ENCODE measurements around the gene COPS6.

Gene COPS6

DNA sequence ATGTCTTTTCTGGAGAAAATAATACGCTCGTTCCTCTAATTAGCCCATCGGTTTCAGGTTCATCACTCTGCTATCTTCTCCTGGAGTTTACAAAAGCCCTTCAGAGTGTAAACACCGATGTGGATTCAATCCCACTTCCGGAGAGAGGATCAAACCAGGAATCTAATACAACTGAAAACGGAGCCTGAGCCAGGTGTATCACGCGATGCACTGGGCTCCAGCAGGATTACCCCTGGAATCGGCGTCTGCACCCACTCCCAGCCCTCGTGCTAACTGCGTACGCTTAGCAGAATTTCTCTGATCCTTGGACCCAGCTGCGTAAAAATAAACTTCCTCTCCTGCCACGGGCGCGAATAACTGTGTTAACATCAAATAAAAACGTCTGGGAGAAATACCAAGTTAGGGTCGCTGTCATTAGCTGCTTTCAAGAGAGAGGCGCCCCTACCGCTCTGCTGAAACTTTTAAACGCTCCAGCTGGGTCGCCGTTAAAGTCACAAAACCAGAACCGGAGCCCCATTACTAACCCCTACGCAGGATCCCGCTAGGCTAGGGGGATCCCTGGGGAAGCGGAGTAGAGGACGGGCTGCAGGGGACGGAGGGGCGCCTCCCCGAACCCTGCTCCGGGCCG, 7.7 kb upstream of the COPS6 start:
- DNase-seq = no peak

DNA sequence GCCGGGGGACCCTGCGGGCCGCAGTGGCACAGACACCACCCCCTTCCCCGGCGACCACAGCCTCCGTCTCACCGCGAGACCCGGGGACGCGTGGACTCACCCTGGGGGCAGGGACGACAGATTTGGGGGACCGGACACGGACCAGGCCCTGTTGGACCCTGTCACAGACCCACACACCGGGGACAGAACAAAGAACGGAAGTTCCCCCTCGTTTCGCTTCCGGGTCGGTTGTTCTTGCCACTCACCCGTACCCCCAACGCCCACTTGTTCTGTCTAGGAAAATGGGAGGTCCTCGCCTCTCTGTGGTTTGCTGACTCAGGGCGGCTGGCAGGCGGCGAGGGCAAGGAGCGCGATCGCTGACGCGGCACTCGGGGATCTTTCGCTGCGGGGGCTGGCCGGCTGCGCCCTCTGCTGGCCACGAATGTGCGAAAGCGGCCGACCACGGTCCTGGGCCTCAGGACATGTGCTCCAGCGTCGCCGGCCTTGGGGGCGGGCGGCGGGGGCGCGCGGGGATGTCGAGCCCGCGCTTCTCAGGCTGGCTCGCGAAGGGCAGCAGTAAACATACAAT, 7.2 kb upstream of the COPS6 start, which contains the start of gene ZNF3:
ZNF3 (minus strand) TSS at position 189 of the 568 bp plus-strand sequence. CDS start 4,366 bp downstream, outside the sequence.
- peak; percentile 99 for DNase-seq

DNA sequence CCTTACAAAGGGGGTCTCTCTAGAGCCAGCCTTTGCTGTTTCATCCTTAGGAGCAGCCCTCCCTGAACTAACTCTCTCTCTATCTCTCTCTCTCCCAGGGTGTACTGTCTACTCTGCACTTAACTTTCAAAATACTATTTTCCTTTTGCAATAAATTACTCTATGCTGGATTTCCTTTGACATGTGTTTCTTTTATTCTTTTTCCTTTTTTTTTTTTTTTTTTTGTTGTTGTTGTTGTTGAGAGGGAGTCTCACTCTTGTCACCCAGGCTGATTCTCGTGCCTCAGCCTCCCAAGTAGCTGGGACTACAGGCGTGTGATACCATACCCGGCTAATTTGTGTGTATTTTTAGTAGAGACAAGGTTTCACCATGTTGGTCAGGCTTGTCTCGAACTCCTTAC, 5.8 kb upstream of the COPS6 start:
- DNase-seq = no peak

DNA sequence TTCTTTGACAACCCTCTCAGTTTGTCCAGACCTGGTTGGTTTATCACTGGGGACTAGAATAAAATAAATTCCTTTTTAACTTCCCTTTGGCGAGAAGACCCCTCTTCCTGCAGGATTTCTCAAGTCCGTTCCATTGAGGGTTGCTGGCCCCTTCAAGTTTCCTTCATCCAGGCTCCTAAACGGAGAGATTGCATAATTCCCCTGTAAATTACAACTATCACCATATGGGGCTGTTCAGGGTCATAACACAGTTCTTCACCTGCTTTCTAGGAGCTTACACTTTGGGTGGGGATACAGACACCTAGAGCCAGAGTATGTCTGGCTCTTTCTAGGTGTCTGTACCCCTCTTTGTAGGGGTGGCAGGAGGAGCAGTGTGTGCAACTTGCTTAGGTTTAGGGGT, 3.3 kb upstream of the COPS6 start:
- no peak for DNase-seq

DNA sequence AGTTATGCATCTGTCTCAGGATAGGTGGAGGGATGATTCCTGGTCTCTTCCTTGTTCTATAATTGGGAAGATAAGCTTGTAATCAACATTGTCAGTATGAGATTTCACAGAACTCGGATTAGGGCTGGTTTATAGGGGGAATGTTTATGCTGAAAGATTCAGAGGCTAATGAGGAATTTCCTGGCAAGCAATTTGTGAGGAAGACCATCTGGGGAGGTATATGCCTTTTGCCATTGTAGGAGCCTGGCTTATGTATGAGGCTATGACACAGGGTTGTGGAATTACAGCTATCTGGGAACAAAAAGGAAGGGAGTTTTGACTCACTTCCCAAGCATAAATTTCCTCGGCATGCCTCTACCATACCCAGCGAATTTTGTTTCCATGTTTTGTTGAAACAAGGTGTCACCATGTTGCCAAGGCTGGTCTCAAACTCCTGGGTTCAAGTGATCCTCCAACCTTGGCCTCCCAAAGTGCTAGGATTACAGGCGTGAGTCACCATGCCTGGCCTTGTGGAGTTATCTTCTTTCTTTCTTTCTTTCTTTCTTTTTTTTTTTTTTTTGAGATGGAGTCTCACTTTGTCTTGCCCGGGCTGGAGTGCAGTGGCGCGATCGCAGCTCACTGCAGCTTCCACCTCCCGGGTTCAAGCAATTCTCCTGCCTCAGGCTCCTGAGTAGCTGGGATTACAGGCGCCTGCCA, 1.6 kb upstream of the COPS6 start:
- DNase-seq = no peak

DNA sequence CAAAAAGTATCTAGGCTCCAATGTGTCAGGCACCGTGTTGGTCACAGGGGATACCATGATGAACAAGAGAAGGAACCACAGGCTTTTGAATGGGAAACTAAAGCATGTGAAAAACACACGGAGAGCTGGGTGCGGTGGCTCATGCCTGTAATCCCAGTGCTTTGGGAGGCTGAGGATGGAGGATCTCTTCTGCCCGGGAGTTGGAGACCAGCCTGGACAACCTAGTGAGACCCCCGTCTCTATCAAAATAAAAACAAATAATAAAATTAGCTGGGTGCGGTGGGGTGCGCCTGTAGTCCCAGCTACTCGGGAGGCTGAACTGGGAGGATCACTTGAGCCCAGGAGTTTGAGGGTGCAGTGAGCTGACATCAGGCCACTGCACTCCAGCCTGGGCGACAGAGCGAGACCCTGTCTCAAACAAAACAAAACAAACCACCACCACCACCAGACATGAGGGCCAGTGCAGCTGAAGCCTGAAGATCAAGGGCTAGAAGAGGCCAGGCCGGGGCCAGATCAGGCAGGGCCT, 611 bp upstream of the COPS6 start:
- no peak for DNase-seq

DNA sequence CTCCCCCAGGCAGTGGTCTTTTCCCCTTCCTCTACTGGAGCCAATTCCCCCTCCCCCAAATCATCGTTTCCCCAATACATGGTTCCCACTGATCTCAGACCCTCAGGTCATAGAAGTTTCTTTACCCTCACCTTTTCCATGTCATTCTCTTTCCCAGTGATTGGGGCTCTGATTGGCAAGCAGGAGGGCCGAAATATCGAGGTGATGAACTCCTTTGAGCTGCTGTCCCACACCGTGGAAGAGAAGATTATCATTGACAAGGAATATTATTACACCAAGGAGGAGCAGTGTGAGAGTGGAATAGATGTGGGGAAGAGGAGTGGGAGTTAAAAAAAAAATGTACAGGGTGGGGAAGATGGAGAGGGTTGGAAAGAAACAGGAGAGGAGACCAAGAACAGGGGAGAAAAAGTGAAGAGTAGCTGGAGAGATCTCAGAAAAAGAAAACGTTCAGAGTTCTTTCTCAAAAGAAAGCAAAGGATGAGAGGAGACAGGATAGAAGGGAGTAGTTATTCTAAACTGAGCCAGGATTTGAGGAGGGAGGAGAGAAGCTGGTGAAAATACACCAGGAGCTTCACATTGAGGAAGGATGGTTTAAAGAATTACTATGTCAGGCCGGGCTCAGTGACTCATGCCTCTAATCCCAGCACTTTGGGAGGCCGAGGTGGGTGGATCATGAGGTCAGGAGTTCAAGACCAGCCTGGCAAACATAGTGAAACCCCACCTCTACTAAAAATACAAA, 858 bp downstream of the COPS6 start:
- DNase-seq = no peak

DNA sequence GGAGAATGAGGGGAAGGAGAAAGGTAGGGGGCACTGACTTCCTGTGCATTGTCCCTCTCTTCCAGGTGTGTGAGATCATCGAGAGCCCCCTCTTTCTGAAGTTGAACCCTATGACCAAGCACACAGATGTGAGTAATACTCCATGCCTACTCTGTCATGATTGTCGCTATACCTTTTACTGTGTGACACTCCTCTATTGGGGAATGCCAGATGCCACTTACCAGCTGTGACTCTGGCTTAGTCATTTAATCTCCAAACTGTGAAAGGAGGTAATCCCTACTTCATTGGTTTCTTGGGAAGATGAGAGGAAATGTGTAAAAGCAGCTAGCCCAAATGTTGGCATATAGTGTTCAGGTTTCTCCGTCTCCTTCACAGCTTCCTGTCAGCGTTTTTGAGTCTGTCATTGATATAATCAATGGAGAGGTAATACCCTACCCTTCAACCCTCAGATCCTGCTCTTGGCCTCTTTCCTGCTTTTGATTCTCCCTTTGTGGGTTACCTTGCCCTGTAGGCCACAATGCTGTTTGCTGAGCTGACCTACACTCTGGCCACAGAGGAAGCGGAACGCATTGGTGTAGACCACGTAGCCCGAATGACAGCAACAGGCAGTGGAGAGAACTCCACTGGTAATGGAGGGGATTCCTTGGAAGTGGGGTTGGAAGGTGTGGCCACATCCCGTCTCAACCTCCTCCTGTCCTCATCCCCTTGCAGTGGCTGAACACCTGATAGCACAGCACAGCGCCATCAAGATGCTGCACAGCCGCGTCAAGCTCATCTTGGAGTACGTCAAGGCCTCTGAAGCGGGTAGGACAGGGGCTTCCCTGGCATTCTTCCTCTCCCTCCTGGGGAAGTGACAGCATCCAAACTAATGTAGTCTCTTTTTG, 2.0 kb downstream of the COPS6 start:
- DNase-seq = no peak

DNA sequence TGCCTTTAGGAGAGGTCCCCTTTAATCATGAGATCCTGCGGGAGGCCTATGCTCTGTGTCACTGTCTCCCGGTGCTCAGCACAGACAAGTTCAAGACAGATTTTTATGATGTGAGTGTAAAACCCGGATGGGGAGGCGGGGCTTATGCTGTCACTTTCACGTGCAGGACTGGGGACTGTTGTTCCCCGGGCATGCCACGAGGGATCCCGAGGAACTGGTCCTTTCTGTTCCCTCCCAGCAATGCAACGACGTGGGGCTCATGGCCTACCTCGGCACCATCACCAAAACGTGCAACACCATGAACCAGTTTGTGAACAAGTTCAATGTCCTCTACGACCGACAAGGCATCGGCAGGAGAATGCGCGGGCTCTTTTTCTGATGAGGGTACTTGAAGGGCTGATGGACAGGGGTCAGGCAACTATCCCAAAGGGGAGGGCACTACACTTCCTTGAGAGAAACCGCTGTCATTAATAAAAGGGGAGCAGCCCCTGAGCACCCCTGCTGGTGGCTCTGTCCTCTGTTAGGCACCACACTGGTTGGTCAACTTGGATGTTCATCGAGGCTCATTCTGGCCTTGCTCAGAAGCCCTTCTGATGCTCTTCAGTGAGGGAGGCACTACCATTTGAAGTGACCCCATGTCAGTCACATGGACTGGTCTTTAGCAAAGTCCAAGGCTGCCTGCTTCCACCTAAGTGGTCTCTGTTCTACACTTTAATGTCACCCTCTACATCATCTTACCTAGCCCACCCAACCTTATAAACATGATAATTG, 2.8 kb downstream of the COPS6 start:
- DNase-seq = no peak

DNA sequence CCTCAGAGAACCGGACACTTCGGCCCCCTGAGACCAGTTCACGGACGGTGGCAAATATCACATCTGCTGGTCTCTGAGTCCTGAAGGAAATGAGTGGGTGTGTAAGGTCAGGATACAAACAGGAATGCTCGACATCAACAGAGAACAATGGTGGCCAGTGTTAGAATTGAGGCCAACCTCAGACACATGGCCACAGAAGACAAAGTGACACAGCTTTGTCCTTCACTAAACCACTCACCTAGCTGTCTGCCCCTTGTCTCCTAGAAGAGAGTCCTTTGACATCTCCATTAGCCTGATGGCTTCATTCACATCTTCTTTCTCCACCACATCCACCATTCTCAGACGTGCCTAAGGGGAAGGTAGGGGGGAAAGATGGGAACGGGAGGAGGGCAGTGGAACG, 4.3 kb downstream of the COPS6 start:
- no peak for DNase-seq

DNA sequence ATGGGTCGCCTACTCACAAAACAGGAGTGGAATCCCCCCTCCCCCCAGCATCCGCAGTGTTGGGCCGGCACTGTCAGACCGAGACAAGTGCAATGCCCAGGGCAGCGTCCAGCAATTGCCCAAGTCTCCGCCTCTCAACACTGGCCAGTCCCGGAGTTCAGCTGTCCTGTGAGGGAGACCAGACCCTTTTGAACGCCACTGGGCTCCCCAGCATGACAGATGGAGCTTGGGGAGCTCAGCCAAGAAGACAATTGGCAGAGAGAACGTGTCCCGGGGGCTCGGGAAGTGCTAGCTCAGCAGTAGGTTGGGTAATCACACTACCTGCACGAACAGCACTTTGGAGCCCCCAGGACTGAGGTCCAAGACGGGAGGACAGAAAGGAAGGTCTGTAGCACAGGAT, 4.7 kb downstream of the COPS6 start:
- DNase-seq = no peak

DNA sequence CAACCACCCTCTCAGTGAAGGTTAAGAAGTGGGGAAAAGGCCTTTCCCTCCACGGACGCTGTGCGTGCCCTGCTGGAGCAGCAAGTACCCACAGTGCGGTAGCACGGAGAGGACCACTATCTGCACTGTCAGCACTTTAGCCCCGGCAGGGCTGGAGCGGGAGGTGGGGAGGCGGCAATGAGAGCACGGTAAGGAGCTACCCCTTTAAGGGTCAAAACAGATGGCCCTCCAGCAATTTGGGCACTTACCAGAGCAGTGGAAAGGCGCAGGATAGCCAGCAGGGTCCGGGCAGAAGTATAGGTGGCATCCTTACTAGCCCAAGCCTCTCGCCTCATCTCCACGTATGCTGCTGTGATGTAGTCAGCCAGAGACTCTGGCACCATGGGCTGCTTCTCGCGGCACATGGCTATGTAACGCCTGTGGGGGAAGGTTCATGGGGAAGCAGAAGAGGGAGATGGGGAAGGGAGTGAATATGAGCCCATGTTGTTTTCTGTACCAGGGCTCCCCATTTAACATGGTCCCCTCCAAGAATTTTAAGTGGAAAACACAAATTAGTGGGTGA, 5.2 kb downstream of the COPS6 start:
- no peak for DNase-seq

DNA sequence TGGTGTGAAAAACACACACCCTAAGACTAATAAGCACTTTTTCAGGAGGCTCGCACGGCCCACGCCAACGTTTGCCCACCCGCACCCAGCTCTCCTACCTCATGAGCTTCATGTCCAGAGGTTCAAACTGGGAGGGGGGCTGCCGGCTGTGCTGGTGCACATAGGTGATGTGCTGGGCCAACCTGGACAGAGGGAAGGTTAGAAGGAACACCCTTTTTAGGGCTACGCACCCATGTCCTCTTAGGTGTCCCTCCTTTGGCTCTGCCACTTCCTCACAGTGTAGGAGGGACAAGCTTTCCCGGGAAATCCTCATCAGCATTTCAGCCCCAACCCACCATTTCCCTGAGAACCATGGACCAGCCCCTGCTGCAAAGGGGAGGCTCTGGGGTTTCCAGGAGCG, 6.5 kb downstream of the COPS6 start:
- DNase-seq = no peak

DNA sequence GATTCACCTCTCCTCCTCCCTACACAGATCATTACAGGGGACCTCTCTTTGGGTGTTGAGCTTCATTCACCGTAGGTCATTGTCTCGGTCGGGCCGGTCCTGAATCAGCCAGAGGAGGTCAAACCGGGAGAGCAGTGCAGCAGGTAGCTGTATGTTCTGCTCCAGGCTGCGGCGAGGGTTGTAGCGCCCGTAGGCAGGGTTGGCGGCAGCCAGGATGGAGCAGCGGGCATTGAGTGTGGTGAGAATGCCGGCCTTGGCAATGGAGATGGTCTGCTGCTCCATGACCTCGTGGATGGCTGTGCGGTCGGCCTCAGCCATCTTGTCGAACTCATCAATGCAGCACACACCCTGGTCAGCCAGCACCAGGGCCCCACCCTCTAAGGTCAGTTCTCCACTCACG, 6.9 kb downstream of the COPS6 start:
- DNase-seq = no peak

DNA sequence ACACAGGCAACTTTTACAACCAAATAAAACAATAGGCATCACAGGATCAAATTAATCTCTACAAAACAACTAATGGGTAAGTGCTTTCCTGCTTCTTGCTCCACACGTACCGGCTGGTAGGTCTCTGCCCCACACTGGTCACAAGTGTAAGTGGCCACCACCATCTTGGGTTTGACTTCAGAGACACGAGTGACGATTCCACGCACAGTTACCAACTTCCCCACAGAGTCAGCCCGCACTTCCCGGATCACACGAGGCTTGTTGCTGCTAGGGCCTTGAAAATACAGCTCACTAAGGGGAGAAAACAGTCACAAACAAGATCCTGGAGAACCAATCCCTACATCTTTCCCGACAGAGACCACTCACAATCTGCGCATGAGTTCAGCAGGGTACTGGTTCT, 10.1 kb downstream of the COPS6 start:
- DNase-seq = no peak

DNA sequence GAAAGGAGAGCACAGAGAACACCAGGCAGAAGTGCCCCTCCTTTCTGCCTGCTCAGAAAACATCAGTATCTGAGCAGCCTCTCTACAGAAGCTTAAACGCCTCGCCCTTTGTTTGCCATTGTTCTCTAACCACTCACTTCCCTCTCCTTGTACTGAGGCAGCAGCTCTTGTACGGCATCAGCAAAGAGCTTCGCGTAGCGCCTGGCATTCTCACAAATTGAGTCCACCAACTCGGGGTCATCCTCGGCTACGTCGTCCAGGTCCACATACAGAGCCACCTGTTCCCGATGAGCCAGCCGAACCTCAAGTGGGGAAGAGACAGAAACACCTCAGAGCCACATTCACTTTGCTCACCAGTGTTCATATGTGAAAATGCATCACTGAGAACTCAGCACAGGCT, 10.7 kb downstream of the COPS6 start:
- DNase-seq = no peak

DNA sequence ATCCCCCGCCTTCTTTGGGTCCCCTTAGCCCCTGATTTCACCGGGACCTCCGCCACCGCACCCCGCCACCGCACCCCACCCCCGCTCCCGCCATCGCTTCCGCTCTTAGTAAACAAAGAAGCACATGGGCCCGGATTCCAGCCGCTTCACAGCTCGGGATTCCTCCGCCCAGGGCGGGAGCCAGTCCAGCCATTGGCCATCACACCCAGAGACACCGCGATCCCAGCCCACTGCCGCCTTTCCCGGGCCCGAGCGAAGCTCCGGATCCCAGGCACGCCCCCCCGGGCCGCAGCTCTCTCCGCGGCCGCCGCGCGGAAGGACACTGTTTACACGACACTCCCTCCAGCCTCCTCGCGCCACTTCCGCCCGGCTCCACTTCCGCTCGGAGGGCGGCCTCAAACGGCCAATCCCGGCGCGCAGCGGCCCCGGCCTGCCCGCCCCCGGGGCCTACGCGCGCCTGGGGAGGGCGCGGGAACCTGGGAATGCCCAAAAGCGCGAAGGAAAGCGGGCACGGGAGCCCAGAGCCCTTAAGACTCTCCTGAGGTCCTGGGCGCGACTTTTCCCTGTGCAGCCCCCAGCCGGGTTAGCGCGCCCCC, 11.7 kb downstream of the COPS6 start:
- peak; percentile 92 for DNase-seq

DNA sequence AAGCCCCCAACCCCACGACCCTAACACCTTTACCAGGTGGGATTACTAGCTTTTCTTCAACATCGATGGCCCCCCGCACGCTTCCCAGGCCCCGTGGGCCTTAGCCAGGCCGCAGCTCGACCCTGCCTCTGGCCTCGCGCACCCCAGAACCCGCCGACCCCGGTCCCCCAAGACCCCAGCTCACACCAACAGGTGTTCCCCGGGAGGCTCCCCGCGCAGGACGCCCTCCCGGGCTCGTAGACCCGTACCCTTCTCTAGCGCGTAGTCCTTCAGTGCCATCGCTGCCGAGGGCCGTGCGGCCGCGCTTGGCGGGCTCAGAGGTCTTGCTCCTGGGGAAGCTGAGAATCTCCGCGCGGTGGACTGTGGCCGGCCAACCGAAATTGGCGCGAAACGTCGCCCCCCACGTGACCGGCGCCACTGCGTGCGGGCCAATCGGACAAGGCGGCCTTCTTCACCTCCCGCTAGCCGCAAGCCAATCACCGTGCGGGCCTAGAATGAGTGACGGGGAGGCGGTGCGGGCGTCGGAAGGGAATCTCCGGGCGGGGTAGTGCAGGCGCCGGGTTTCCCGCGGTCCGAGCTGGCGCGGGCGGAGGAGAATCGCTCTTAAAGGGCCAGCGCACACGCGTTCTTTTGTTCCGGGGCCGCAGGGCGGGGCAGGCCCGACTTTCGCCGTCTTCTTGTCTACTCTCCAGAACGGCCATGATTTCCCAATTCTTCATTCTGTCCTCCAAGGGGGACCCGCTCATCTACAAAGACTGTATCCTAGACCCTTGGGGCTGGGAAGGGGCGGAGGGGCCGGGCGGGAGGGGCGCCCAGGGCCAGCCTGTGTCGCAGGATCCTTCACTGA, 12.5 kb downstream of the COPS6 start, which contains the start of the genes AP4M1 and MCM7:
AP4M1 (plus strand) TSS at position 628 of the 847 bp plus-strand sequence; CDS start at position 700, 72 bp downstream.
MCM7 (minus strand) TSS at position 382 of the 847 bp plus-strand sequence; CDS start at position 279, 103 bp downstream.
- DNase-seq = peak; percentile 99
